OCI-LY3 (cell line): ENCODE results near the gene RANBP1.

Experiments
- EZH2phosphoT487 ChIP-seq: fragments of 200-600 bp; shearing (Covaris generic); IDR thresholded peaks from 2 replicates; pipeline ENCODE4 v1.6.1; 2018; ENCODE audit warnings: antibody characterized with exemption, mixed run types, low read depth
- TF ChIP-seq, protein P1 (sequence below): fragments of 200-600, 300-600 bp; sonication (generic); IDR thresholded peaks from 2 replicates; pipeline ENCODE4 v1.5.1; 2014; ENCODE audit warnings: antibody characterized with exemption, low read length, low read depth

DNA sequence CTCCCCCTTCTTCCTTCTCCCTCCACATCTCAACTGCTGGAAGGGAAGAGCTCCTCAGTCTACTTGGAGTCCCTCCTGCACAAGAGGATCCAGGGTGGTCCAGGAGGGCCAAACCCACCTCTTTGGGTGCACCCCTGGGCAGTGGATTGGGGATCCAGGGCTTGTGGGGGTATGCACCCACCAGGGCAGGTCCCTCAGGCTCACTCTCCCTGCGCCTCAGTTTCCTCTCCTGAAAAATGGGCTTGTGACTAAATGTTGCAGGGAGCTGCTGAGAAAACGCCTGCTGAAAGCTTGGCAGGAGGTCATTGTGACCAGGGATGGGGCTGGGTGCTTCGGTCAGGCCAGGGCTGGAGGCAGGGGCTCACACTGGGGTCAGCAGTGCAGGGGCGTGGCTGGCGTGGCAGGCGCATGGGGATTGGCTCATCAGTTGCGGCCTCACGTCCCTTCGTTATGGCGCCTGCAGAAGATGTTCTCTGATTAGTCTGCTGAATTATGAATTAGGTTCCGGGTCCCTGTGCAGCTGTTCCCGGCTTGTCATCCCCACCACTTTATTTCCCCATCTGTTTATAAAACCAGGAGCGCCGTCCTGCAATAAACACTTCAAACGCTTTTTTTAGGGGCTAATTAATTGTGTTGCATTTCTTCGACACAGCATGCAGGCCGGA lies 60.6 kb downstream of the RANBP1 start:
- TF ChIP-seq, protein P1, sequence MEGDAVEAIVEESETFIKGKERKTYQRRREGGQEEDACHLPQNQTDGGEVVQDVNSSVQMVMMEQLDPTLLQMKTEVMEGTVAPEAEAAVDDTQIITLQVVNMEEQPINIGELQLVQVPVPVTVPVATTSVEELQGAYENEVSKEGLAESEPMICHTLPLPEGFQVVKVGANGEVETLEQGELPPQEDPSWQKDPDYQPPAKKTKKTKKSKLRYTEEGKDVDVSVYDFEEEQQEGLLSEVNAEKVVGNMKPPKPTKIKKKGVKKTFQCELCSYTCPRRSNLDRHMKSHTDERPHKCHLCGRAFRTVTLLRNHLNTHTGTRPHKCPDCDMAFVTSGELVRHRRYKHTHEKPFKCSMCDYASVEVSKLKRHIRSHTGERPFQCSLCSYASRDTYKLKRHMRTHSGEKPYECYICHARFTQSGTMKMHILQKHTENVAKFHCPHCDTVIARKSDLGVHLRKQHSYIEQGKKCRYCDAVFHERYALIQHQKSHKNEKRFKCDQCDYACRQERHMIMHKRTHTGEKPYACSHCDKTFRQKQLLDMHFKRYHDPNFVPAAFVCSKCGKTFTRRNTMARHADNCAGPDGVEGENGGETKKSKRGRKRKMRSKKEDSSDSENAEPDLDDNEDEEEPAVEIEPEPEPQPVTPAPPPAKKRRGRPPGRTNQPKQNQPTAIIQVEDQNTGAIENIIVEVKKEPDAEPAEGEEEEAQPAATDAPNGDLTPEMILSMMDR, result no peak
- TF ChIP-seq EZH2phosphoT487, result no peak
